ENCODE data around the gene EMC9.

The EMC9 gene

DNA sequence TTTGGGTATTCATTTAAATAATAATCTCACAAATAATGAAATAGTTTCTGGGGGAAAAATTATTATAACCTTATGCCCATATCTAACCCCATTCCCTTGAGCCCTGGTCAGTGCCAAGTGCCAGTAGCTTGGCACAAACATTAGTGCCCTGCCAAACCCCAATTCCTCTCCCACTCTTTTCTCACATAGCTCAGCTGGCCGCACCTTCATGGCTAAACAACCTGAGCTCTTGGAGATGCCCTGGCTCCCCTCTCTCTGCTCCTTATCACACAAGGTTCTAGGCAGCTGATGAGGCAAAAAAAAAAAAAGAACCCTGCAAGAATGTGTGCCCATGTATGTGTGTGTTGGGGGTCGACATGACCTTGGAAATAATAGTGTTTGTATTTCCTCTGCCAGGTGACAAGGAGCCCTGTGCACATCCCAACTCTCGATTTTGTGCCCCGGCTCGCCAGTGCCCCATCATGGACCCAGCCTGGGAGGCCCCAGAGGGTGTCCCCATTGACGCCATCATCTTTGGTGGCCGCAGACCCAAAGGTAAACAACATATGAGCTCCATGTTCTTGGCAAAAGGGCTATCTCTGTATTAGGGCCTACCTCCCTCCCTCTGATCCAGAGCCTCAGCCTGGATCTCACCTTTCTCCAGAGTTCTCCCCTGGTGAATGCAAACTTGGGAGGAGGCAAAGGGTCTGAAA is 38.9 kb downstream of the EMC9 start:
- DNase-seq, result no peak

DNA sequence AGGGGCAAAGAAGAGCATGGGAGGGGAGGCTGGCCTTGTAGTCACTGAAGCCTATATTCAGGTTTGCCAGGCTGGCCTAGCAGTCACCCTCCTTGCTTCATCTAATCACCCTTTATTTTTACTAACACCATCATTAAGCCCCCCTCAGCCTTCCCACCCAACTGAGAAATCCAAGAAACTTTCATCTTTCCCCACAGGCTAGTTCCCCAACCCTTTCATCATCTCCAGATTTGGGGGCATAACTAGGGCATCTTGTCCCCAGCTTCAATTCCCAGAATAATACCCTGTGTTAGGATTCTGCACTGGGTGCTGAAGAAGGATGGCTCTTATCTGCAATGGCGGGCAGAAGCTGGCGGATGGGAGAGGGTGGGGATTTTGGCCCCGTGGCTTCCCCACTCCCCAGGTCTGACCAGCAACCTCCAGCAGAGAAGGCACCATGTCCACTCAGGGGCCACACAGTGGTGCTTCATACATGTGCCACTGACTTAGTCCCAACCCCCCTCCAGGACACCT is 40.4 kb downstream of the EMC9 start:
- no peak for DNase-seq

DNA sequence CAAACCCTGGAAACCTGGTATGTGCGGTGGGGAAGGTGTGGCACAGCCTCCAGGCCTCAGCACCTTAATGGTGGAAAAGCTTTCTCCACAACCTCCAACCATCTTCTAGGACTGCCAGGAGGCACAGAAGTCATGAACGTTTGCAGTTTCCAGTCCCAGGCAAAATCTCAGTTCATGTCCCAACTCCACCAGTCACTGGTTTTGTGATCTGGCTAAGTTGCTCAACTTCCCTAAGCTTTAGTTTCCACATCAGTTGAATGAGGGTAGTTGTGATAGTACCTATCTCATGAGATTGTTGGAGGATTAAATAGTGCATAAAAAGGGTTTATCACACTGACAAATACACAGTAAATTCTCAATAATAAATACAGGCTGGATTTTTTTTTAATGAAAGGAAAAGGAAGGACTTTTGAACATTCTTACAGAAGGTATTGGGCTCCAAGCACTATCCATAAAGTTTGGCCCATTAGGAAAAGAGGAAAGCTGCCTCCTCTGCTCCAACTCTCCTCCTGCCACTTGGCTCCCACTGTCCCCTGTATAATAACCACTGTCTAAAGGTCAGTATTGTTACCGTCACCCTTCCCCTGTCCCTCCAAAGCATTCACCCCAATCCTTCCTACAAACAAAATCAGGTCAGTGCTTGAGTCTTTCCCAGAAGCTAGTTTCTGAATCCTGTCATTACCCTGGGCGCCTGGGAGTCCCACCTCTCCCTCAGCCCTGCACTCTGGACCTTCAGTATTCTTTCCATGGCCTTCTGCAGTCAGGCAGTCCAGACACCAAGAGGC is 41.0 kb downstream of the EMC9 start:
- DNase-seq, result no peak

DNA sequence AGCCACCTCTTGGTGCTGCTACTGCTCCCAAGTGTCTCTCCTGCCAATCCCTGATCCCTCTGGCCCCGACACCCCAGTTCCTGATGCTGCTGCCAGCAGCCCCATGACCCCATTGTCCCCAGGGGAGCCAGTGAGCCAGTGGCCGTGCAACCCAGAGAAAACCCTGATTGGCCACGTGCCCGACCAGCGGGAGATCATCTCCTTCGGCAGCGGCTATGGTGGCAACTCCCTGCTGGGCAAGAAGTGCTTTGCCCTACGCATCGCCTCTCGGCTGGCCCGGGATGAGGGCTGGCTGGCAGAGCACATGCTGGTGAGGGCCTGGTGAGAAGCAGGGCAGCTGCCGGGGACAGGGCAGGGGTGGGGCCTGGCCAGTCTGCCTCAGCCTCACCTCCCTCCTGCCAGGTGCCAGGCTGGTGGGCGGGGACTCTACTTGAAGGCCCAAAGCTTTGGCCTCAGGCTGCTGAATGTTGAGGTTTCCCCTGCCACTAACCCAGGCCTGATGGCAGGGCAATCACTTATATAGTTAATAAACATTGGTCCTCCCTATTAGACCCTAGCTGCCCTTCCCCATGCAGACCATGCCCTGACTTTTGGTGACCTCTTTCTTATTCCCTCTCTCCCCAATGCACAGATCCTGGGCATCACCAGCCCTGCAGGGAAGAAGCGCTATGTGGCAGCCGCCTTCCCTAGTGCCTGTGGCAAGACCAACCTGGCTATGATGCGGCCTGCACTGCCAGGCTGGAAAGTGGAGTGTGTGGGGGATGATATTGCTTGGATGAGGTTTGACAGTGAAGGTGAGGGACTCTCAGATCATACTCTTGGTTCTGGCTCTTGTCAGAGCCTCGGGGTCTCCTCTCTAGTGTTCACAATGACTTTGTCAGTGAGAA is 42.2 kb downstream of the EMC9 start:
- DNase-seq, result no peak

DNA sequence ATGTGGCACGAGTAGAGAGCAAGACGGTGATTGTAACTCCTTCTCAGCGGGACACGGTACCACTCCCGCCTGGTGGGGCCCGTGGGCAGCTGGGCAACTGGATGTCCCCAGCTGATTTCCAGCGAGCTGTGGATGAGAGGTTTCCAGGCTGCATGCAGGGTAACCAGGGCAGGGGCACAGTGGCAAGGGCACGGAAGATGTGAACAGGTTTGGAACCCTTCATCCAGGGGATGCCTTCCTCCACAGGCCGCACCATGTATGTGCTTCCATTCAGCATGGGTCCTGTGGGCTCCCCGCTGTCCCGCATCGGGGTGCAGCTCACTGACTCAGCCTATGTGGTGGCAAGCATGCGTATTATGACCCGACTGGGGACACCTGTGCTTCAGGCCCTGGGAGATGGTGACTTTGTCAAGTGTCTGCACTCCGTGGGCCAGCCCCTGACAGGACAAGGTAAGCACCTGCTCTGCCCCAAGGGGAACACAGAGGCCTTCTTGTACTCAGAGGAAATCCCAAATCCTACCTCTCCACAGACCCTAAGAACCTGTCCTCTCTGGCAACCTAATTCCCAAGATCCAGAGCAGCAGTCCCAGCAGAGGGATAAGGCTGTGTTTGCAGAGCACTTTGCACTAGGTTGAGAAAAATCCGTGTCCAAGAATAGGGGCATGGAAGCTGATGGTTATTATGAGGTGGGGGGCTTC is 43.0 kb downstream of the EMC9 start:
- no peak for DNase-seq

DNA sequence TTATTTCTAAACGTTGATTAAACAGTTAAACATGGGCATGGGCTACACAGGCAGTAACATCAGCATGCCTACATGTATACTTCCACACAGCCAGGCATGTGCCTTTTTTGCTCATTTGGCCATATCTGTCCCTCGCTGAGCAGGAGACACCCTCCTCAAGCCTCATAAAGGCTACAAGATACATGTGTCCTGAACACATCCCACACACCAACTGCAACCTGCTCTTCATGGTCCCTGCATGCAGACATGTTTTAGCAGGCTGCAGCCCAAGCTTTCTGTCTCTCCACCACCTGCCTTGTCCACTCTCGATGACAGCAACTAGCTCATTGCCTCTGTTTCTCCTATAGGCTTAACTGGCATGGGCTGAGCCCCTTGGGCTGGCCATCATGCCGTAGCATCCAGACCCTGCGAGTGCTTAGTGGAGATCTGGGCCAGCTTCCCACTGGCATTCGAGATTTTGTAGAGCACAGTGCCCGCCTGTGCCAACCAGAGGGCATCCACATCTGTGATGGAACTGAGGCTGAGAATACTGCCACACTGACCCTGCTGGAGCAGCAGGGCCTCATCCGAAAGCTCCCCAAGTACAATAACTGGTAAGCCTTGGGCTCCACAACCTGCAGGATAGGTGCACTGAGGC is 44.7 kb downstream of the EMC9 start:
- DNase-seq, result no peak

DNA sequence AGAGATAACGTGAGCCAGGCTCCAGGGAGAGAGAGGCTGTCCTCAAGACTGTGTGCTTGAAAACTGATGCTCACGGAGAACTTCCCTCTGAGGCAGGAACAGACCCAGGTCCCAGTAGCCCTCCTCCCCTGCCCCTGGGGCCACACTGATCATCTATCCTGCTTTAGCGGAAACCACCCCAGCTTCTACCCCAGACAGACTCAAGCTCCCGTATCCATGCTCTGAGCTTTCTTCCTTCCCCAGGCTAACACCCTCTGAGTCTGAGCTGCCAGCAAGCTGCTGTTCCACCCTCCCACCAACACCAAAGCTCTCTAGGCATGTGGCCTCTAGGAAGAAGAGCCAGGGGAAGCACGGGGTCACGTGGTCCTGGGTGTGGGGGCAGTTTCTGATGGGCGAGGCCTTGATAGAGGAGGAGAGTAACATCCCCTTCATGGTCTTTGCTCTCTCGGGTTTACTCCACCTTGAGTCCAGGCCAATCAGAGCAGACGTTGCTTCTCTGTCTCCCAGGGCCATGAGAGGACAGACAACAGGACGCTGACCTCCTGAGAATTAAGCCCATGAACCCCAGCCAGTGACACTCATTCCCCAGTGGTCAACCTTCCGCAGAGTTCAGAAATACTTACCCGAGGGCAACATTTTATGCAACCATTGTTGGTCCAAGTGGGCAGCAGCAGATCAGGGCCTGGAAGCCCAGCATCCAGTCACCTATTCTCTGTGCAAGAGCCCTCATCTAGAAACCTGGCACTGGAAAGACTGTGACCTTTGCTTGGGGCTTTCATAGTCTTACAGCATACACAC is 45.9 kb downstream of the EMC9 start:
- DNase-seq, result no peak

DNA sequence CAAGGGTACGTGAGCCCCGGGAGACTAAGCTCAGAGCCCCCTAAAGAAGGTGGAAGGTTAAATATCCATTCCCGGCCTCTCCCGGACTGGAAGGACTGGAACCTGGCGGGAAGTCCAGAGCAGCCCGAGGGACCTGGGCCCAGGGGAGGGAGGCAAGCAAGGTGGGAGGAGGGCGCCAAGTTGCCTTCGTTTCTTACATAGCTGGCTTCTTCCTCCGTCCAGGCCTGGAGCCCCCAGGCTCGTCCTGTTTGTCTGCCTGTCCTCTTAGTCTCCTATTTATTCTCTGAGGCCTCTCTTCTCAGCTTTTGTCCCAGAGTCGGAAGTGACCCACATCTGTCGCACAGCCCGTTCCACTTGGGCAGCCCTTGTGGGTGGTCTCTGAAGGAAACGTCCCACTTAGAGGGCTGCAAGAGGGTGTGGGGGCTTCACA is 46.5 kb downstream of the EMC9 start:
- DNase-seq, result no peak

DNA sequence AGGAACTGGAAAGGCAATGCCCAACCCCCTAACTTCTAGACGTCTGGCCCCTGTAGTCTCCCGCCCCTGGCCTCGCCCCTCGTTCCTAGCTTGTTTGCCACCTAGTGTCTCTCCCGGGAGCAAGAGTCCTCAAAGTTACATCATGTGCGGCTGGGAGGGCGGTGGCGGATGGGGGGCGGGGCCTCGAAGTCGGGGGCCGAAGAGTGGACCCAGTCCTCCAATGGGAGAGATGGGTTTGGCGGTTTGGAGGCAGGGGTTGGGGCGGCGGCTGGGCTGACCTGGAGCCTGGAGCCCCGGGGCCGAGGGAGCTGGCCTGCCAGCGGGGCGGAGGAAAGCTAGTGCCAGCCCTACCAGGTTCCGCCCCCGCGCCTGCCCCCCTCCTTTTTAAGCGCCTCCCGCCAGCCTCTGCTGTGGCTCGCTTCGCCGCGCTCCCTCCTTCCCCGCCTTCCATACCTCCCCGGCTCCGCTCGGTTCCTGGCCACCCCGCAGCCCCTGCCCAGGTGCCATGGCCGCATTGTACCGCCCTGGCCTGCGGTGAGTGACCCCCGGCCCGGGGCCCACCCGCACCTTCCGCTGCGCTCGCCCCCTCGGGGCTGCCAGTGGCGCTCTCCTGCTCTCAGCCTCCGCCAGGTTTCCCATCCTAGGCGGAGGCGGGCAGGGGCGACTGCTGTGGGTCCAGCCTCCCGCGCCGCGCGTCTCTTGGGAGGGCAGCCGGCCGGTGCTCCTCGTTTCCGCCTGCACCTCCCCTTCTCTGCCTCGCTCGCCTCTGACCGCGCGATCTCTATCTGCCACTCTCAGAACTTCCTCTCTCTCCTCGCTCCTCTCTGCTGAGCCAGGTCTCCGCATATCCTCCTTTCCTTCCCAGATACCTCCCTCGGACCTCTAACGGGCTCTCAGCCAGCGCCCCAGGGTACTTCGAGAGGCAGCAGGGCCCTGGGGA is 47.2 kb downstream of the EMC9 start, which contains the start of gene PCK2:
Gene PCK2, plus strand, starts transcription at position 411 of the 940 bp plus-strand sequence. Its CDS starts 95 bp downstream, at position 506.
- peak; percentile 63 for DNase-seq

DNA sequence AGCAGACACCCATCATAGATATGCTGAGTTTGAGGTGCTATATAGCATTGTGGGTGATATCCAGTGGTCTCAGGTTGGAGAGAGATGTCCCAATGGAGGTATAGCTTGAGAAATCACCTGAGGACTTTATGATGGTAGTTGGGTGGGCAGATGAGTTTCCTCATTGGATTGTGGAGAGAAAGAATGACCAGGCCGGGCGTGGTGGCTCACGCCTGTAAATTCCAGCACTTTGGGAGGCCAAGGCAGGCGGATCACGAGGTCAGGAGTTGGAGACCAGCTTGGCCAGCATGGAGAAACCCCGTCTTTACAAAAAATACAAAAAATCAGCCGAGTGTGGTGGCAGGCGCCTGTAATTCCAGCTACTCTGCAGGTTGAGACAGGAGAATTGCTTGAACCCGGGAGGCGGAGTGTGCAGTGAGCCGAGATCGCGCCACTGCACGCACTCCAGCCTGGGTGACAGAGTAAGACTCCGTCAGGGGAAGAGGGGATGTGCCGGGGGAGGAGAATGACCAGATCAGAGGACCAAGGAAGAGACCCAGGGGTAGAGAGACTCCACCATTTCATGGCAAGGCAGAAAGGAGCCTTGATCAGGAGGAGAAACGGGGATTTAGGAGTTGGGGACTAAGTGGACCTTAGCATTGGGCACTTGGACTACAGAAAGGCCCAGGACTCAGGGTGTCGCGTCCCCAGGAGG is 48.0 kb downstream of the EMC9 start:
- DNase-seq, result no peak

DNA sequence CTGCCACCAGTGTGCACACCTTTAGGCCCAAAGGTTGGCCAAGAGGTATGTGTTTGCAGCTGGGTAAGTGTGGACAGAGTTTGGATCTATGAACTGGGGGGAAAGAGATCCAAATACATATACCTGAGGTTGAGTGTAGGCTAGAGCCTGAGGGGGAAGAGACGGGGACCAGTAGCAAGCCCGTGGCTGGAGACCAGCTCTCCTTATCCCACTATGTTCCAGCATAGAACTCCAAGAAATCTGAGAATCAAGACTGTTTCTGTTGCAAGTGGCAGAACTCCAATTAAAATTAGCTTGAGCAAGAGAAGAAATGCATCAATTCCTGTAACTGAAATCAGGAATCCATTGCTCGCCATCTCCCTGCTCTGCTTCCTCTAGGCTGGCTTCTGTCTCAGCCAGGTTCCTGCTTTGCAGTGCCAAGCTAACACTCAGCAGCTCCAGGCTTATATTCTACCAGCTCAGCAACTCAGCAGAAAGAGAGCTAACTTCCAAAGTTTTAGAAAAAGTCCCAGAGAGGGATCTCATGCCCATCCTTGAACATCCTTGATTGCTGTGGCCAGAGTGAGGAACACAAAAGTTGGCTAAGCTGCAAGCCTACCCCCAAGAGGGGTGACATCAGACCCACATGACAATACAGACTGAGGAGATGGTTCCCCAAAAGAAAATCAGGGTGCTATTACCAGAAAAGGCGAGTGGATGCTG is 48.7 kb downstream of the EMC9 start:
- no peak for DNase-seq

DNA sequence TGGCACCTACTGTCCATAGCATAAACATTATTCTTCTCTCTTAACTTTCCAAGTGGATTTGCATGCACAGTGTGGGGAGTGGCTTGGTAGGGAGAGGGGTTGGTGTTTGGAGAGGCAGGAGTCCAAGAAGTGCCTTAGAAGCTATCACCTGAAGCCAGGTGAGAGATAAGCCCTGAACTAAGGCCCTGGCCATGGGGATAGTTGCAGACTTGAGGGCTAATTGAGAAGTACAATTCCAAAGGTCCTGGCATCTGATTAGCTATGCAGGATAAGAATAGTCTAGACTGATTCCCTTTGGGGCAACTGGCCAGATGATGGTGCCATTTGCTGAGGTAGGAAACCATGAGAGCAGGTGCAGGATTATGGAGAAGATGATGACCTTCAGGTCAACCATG is 49.3 kb downstream of the EMC9 start:
- no peak for DNase-seq

DNA sequence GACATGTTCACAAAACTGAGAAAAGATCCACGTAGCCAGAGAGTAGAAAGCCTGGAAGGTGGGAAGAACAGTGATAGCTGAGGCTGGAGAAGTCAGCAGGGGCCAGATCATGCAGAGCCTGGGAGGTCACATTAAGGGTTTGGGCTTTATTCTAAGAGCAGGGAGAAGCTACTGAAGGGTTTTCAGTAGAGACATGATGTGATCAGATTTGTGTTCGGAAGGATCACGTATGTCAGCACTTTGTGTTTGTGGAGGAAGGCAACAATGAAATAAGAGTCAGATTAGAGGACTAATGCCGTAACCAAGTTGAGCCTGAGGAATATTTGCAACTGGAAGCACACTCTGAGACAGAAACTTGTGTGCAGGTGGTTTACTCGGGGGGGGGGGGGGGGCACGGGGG is 51.5 kb downstream of the EMC9 start:
- DNase-seq, result no peak

Measured in NCI-H1694 treated with DMSO at 0.1 percent for 48 hours (cell line).